Prostate gland (tissue), 2 donors: ENCODE data around the gene PDE7B.

Source experiments
- POLR2A ChIP-seq: fragments of 450-650 bp; IDR thresholded peaks from one replicate; pipeline ENCODE4 v1.6.1; 2016; ENCODE audit warnings: antibody characterized with exemption, mild to moderate bottlenecking
- POLR2AphosphoS5 ChIP-seq: sonication (generic); formaldehyde crosslinking; IDR thresholded peaks from one replicate; pipeline ENCODE4 v1.6.1; 2017; ENCODE audit warnings: antibody characterized with exemption
- TF ChIP-seq, protein P1 (sequence below), 4 experiments: fragments of 200-600 bp in 2 of 4; fragments of 450-650 bp in 2 of 4; sonication (generic) in 2 of 4; IDR thresholded peaks; 1 replicate in 3 of 4; 2 replicates in 1 of 4; pipeline ENCODE4 v1.5.1; 2016 to 2019; ENCODE audit warnings: antibody characterized with exemption in 4 of 4, mild to moderate bottlenecking in 2 of 4, moderate library complexity in 2 of 4

DNA sequence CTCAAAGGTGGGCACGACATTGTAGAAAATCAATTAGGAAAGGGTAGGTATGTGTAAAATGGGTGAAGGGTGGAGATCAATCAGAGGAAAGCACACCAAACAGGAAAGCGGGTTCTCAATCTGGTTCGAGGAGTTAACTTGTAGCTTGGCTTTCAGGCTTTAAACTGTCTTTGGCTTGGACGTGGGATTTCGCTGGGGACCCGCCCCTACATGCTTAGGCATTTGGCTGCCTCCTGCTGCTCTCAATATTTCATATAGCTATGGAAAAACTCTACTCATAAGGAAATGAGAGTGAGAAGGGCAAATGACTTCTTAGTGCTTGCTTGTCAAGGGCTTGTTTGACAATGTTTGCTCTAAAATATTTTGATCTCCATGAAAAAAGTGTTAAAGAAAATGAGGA lies 38.1 kb upstream of the PDE7B start:
- TF ChIP-seq, protein P1, sequence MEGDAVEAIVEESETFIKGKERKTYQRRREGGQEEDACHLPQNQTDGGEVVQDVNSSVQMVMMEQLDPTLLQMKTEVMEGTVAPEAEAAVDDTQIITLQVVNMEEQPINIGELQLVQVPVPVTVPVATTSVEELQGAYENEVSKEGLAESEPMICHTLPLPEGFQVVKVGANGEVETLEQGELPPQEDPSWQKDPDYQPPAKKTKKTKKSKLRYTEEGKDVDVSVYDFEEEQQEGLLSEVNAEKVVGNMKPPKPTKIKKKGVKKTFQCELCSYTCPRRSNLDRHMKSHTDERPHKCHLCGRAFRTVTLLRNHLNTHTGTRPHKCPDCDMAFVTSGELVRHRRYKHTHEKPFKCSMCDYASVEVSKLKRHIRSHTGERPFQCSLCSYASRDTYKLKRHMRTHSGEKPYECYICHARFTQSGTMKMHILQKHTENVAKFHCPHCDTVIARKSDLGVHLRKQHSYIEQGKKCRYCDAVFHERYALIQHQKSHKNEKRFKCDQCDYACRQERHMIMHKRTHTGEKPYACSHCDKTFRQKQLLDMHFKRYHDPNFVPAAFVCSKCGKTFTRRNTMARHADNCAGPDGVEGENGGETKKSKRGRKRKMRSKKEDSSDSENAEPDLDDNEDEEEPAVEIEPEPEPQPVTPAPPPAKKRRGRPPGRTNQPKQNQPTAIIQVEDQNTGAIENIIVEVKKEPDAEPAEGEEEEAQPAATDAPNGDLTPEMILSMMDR (IDR thresholded peaks at IDR 0.05), result no peak
- TF ChIP-seq POLR2A, result no peak
- TF ChIP-seq POLR2AphosphoS5, result no peak
